HG03066 (cell line): ENCODE results near the gene CD70.
"Not testable (repeated sequence)": the region's sequence is repeated elsewhere in the genome, so short reads cannot be mapped to it uniquely, and the experiment has no call there.

Source experiments
- ATAC-seq: cut with Tn5 transposase; IDR thresholded peaks from one replicate; pipeline ENCODE4 v1.9.1; 2021; ENCODE audit warnings: low read depth; ENCODE audit not compliant: unreplicated experiment

Gene CD70

DNA sequence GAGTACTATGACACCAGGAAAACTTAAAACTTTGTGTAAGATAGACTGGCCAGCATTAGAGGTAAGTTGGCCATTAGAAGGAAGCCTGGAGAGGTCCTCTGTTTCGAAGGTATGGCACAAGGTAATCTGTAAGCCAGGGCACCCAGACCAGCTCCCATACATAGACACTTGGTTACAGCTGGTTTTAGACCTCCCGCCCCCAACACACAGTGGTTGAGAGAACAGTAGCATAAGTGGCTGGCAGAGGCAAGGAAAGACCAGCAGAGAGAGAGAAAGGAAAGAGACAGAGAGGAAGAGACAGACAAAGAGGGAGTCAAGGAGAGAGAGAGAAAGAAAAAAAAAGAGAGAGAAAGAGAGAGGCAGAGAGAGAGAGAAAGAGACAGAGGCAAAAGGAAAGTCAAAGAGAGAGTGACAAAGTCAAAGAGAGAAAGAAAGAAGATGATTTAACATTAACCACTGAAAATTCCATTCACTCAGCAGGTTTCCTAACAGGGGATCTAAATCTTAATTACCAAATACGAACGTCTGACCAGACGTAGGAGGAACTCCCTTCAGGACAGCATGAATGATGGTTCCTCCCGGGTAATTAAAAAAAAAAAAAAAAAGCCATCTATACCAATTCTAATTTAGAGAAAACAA is 7.4 kb upstream of the CD70 start:
- ATAC-seq, result not testable (repeated sequence)

DNA sequence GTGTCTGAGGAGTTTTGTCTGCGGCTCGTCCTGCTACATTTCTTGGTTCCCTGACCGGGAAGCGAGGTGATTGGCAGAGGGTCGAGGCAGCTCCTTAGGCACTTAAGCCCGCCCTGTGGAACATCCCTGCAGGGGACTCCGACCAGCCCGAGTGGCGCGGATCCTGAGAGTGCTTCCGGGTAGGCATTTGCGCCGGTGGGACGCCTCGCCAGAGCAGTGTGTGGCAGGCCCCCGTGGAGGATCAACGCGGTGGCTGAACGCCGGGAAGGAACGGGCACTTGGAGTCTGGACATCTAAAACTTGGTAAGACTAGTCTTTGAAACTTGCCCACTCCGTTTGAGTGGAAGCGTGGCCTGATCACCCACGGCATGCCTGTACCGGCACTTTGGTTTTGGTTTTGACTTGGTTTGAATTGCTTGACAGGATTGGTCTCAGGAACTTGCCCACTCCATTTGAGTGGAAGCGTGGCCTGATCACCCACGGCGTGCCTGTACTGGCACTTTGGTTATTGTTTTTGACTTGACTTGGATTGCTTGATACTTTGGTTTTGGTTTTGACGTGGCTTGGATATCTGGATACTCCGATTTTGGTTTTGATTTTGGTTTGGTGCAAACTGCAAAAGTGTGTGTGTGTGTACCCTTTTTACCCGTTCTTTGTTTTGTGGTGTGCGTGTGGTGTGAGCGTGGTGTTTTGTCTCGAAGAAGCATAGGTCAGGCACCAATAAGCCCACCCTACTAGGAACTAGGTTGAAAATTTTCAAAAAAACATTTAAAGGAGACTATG is 6.7 kb upstream of the CD70 start:
- not testable (repeated sequence) for ATAC-seq

DNA sequence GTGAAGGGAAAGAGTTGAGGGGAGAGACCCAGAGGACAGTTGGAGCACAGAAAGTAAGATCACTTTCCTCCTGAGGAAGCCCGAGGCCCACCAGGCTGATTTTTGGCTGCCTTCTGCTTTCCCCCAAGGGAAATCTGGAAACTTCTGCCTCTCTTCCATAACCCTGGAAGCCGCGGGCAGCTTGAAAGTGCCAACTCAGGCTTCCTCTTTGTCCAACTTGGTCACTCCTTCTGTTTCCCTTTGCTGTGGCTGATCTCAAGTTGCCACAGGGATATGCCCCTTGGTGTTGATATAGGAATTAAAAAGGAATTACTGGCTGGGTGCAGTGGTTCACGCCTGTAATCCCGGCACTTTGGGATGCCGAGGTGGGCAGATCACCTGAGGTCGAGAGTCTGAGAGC is 5.7 kb upstream of the CD70 start:
- ATAC-seq, result no peak

DNA sequence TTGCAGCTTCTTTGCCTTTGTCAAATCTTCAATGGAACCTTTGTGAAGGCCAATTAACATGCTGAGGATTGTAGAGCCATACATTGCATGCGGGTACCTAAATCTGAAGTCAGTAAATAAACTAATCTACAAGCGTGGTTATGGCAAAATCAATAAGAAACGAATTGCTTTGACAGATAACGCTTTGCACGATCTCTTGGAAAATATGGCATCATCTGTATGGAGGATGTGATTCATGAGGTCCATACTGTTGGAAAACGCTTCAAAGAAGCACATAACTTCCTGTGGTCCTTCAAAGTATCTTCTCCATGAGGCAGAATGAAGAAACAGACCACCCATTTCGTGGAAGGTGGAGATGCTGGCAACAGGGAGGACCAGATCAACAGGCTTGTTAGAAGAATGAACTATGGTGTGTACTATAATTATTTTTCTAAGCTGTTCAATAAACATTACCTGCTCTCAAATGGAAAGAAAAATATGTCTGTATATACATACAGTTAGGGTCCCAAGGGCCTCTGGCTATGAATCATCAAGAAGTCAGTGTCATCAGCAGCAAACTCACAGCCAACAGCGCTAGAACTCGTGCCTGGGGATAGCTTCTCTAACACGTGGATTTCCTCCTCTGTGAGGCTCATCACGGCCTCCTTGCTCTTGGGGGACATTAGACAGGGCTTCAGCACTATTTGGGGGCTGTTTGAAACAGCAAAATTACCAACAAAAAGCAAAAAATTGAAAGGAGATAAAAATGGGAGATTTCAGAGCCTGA is 2.9 kb upstream of the CD70 start:
- no peak for ATAC-seq

DNA sequence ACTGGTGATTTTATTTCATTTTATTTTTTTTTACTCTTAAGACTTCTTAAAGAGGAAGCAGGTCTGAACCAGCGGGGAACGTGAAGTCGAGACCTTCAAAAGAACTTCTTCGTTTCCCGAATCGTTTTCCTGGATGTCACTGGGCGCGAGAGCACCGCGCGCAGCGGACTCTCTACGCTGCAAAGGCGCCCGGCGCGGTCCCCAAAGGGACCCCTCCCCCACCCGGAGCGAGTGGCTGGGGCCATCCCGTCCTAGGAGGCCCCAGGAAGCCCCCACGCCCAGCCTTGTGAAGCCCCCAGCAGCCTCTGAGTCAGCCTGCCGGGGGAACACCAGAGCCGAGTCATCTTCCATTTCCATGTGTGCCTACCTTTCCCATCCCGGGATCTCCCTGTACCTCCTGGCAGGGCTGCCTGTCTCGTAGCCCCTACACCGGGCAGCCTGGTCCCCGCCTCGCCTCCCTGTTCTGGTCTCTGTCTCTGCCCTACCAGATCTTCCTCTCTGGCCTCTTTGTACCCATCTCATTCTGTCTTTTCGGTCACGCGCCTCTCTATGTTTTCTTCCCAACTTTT is 608 bp downstream of the CD70 start:
- ATAC-seq, result no peak

DNA sequence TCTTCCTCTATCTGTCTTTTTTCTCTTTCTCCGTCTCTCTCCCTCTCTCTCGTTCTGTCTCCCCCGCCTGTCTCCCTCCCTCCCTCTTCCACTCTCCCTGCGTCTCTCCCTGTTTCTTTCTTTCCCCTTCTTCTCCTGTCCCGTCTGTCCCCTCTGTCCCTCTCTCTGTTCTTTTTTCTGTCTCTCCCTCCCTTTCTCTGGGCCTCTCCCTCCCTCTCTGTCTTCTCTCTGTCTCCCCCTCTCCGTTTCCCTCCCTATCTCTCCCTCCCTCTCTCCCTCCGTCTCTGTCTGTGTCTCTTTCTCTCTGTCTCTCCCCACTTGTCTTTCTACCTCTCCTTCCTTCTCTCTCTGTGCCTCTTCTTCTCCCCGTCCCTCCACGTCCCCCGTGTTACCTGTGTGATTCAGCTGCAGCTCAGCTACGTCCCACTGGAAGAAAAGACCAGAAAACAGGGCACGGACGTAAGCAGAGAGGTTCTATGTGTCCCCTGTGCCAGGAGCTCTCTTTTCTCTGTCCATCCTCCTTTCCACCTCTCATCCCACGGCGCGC is 1.2 kb downstream of the CD70 start:
- ATAC-seq, result no peak

DNA sequence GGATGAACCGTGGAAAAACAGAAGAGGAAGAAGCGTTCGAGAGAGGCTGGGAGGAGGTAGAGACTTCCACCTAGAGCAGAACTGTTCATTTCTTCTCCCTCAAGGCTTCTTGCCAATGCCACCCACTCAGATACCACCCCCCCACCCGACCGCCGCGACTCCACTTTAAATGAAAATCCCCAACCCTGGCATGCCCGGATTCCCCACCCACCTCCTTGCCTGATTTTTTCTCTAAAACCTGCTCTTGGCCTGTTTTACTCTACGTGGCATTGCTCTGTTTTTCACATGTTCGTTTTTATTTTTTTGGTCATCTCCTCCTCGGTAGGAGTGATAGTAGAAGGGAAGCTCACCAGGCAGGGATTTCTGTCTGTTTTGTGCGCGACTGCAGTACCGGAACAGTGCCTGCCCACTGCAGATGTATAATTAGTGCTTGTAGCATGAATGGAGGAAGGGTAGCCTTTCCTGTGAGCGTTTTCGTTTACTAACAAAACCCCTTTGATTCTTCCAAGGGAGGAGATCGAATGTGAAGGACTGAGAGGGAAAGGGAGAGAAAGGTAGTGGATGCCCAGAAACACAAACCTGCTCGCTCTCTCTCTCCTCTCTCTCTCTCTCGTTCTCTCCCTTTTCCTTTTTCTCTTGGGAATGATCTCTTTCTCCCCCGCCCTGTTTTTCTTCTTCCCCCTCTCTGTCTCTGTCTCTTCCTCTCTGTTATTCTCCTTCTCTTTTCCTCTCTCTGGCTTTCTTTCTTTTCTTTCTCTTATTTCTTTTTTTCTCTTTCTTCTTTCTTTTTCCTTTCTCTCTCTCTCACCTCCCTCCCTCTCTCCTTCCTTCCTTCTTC is 2.2 kb downstream of the CD70 start:
- ATAC-seq, result no peak

DNA sequence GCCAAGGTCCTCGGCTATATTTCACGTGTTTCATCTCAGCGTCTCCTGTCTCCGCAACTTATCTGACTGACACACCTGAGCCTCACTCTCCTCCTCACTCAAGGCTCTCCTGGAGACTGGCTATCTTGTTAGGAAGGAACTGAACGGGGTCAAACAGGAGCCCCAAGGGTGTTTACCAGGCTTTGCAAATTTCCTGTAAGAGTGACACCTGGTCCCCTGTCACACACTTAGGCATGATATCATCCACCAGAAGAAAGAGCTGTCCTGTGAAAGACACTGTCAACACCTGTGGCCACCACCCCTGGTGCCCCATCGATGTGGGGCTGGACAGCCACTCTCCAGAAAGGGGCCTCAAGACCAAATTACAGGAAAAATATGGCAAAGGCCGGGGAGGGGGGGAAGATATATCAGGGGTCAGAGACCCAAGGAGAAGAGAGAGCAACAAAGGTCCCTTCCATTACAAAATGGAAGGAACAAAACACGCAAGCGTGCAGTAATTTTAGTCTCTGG is 2.9 kb downstream of the CD70 start:
- no peak for ATAC-seq

DNA sequence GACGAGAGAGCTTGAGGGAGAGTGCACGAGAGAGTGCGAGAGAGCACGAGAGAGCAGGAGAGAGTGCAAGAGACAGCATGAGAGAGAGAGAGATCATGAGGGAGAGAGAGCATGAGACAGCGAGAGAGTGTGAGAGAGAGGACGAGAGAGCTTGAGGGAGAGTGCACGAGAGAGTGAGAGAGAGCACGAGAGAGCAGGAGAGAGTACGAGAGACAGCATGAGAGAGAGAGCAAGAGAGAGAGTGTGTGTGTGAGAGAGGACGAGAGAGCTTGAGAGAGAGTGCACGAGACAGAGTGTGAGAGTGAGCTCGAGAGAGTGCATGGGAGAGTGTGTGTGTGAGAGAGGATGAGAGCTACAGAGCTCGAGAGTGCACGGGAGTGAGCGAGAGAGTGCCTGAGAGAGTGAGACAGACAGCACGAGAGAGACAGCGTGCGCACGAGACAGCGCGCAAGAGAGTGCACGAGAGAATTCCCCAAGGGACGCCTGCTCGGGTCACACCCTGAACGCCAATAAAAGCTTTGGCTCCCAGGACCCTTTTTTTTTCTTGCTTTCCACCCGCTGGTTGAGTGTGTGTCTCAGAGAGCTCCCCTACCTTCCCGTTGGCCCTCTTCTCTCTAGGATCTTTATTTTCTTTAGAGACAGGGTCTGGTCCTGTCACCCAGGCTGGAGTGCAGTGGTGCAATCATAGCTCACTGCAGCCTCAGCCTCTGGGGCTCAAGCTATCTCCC is 3.7 kb downstream of the CD70 start:
- no peak for ATAC-seq

DNA sequence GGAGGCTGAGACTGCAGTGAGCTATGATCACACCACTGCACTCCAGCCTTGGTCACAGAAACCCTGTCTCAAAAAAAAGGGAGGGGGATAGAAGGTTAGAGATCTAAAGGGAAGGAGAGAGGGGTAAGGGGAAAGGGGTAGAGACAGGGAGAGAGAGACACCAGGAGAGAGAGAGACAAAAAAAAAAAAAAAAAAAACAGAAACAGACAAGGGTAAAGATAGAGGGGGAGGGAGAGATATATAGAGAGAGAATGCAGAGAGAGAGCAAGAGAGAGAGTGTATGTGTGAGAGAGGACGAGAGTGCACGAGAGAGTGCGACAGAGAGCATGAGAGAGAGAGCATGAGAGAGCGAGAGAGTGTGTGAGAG is 4.2 kb downstream of the CD70 start:
- ATAC-seq, result no peak

DNA sequence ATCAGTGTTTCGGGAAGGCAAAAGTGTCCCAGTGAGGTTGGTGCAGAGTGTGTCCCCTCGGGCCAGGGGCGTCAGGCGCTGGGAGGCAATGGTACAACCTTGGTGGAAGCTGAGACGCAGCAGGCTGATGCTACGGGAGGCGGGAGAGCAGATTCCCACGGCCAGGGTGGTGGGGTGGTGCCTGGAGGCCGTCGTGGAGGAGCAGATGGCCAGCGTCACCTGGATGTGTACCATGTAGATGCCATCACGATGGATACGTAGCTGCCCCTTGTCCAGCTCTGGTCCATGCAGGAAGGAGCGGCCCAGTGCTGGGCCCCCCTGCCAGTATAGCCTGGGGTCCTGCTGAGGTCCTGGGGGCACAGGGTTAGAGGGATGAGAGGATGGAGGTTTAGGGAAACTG is 4.9 kb downstream of the CD70 start:
- ATAC-seq, result no peak

DNA sequence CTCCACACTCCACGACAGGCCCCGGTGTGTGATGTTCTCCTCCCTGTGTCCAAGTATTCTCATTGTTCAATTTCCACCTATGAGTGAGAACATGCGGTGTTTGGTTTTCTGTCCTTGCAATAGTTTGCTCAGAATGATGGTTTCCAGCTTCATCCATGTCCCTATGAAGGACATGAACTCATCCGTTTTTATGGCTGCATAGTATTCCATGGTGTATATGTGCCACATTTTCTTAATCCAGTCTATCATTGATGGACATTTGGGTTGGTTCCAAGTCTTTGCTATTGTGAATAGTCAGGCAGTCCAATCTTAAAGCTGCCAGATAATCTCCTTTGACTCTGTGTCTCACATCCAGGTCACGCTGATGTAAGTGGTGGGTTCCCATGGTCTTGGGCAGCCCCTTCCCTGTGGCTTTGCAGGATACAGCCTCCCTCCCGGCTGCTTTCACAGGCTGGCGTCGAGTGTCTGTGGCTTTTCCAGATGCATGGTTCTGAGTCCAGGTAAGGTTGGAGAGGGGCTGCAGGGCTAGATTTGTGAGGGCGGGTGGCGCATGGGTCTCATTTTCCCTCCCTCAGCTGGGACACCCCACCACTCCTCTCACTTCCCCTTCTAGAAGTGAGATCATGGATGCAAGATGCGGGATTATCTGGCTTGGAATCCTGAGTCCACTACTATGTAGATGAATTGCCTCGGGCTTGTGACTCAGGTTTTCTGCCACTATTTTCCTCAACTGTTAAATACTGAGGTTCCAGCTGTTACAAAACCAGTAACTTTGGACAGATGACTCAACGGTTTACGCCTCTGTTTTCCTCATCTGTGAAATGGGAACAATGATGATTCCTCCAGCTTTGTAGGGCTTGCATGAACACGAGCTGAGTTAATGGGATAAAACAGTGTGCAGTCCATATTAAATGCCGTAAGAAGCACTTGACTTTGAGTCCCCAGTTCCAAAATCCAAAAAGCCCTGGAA is 8.2 kb downstream of the CD70 start:
- not testable (repeated sequence) for ATAC-seq

DNA sequence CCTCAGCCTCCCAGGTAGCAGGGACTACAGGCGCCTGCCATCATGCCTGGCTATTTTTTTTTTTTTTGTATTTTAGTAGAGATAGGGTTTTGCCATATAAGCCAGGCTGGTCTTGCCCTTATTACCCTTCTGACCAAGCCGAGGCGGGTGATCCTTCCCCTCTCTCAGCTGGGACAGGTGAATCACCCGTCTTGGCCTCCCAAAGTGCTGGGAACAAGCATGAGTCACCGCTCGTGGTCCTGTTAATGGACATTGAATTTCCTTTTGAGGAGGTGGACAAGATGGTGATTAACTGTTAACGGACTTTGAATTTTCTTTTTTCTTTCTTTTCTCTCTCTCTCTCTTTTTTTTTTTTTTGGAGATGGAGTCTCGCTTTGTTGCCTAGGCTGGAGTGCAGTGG is 10.6 kb downstream of the CD70 start:
- ATAC-seq, result no peak

DNA sequence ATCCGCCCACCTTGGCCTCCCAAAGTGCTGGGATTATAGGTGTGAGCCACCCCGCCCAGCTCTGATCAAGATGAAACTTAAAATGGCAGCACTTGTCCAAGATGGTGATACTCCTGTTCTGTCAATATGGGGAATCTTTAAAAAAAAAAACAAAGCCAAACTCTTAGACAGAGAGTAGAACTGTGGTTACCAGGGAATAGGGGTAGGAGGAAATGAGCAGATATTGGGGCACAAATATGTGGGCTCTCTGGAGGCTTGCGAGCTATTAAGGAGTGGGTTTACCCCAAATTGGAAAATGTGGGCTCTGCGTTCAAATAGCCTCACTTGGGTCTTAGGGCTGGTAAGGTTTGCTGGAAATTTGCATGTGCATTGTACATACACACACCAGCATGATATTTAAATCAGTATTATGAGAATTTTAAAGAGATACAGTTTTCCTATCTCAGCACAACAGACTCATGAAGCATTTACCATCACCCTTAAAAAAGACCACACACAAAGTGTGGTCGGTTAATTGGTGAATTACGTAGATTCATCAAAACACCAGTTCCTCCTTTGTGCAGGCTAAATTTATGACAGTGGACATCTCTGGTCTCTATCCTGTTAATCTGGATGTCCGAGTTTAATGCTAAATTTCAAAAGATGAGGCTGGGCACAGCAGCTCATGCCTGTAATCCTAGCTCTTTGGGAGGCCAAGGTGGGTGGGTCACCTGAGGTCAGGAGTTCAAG is 11.3 kb downstream of the CD70 start:
- no peak for ATAC-seq

DNA sequence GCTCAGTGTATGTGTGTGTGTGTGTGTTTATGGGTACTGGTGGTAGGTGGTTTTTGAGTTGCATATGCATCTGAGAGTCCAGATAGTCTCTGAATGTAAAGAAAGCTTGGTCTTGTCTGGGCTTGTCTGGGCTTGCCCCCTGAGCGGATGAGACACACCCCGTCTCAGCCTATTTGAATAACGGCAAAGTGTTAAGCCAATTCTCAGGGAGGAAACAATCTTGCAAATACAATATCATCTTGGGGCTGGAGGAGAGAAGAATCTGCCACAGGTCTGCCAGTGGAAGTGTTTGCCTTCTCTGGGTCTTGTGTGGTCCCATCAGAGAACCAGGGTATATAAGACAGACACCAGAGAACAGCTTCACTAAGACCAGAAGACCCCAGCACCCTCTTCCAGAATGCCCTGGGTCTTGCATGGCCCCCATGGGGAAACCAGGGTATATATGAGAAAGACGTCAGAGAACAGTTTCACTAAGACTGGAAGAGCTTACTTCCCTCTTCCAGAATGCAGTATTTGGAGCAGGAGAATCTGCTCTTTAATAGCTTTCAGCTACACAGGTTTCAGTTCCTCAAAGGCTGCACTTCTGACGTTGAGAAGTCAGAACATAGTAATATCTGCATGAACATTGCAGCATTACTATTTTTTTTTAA is 13.3 kb downstream of the CD70 start:
- ATAC-seq, result peak; percentile 79

DNA sequence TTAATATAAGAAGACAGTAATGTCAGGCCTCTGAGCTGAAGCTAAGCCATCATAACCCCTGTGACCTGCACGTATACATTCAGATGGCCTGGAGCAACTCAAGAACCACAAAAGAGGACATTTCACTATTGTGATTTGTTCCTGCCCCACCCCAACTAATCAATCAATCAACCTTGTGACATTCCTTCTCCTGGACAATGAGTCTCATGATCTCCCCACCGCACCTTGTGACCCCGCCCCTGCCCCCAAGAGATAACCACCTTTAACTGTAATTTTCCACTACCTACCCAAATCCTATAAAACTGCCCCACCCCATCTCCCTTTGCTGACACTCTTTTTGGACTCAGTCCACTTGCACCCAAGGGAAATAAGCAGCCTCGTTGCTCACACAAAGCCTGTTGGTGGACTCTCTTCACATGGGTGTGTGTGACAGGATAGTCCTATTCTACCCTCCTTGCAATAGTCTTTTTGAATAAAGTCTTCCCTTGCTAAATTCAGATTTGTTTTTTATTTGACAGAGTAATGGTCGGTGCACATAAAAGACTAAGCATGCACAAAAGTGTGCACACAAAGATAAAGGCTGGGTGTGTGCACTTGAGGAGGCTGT is 14.0 kb downstream of the CD70 start:
- ATAC-seq, result no peak

DNA sequence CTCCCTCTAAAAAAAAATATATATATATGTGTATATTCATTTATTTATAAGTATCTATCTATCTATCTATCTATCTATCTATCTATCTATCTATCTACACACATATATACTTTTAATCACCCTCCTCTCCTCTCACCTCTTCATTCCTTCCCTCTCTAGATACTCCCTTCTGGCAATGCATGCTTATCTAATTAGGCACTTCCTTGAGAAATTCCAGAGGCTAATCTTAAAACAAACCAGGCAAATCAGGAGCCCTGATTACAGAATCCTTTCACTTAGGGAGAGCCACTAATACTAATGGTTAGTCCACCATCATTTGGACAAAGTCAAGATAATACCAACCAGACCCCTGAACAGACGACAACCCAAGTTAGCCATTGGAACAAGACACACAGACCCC is 17.6 kb downstream of the CD70 start:
- ATAC-seq, result no peak
